WTC11 (cell line): ENCODE measurements around the gene CABCOCO1. TPM values are rescaled to one million over a fixed set of nuclear protein-coding genes. Genes with fewer than 3 reads are reported as not detected.

ENCODE experiments used
- ATAC-seq: fragments of 200-7000 bp; cut with Tn5 transposase; 2 replicates; pipeline ENCODE4 v1.10.0; 2021; ENCODE audit warnings: mild to moderate bottlenecking, moderate library complexity
- CTCF ChIA-PET: fragments of 300-600 bp; sonication (Branson Sonifier 250); formaldehyde crosslinking; loops from one replicate; lab custom pipeline; 2021; ENCODE audit warnings: antibody characterized with exemption; lab: Charles Lee
- POLR2A ChIA-PET: fragments of 350-600 bp; sonication (Branson Sonifier 250); formaldehyde crosslinking; loops from one replicate; lab custom pipeline; 2021; ENCODE audit warnings: antibody characterized with exemption; lab: Charles Lee
- DNase-seq: peaks from one replicate; pipeline ENCODE4 v3.0.0; 2021; ENCODE audit warnings: low spot score
- H3K27ac Mint-ChIP-seq: 2 replicates; pipeline ENCODE4 v1.8.0; 2021; ENCODE audit warnings: mixed read lengths
- H3K27me3 Mint-ChIP-seq: 2 replicates; pipeline ENCODE4 v1.8.0; 2021; ENCODE audit warnings: low read depth, mild to moderate bottlenecking, moderate library complexity, mixed read lengths
- H3K36me3 Mint-ChIP-seq: 2 replicates; pipeline ENCODE4 v1.8.0; 2021; ENCODE audit warnings: mixed read lengths
- H3K4me1 Mint-ChIP-seq: 2 replicates; pipeline ENCODE4 v1.8.0; 2022; ENCODE audit warnings: mixed read lengths
- H3K4me3 Mint-ChIP-seq: 2 replicates; pipeline ENCODE4 v1.8.0; 2021; ENCODE audit warnings: mild to moderate bottlenecking, moderate library complexity, mixed read lengths
- H3K9me3 Mint-ChIP-seq: 2 replicates; pipeline ENCODE4 v1.8.0; 2021; ENCODE audit warnings: mixed read lengths
- CREB1 ChIP-seq: sonication (generic); formaldehyde crosslinking; IDR thresholded peaks from 2 replicates; pipeline ENCODE4 v1.8.0; 2023; ENCODE audit warnings: mild to moderate bottlenecking, missing genetic modification reagents
- E2F4 ChIP-seq: sonication (generic); formaldehyde crosslinking; IDR thresholded peaks from 2 replicates; pipeline ENCODE4 v1.8.1; 2022; ENCODE audit warnings: low read depth, mild to moderate bottlenecking, moderate library complexity, missing genetic modification reagents, borderline replicate concordance
- ELF4 ChIP-seq: sonication (generic); formaldehyde crosslinking; IDR thresholded peaks from 2 replicates; pipeline ENCODE4 v1.8.1; 2022; ENCODE audit warnings: low read depth, mild to moderate bottlenecking, moderate library complexity, missing genetic modification reagents
- EMX1 ChIP-seq: fragments of 250-450 bp; sonication (Bioruptor Pico); IDR thresholded peaks from 2 replicates; pipeline ENCODE4 v1.8.0; 2021; ENCODE audit warnings: mild to moderate bottlenecking
- ESRRA ChIP-seq: sonication (generic); formaldehyde crosslinking; IDR thresholded peaks from 2 replicates; pipeline ENCODE4 v1.8.1; 2022; ENCODE audit warnings: mild to moderate bottlenecking, missing genetic modification reagents, borderline replicate concordance
- FOXP4 ChIP-seq: sonication (generic); formaldehyde crosslinking; IDR thresholded peaks from 2 replicates; pipeline ENCODE4 v1.8.0; 2022; ENCODE audit warnings: mild to moderate bottlenecking, missing genetic modification reagents
- GRHL2 ChIP-seq: fragments of 250-450 bp; sonication (Bioruptor Pico); IDR thresholded peaks from 2 replicates; pipeline ENCODE4 v1.8.0; 2022; ENCODE audit warnings: mild to moderate bottlenecking, moderate library complexity; ENCODE audit not compliant: insufficient replicate concordance, severe bottlenecking
- IRF1 ChIP-seq: sonication (generic); formaldehyde crosslinking; IDR thresholded peaks from 2 replicates; pipeline ENCODE4 v1.8.0; 2023; ENCODE audit warnings: missing genetic modification reagents
- JAZF1 ChIP-seq: fragments of 250-450 bp; sonication (Bioruptor Pico); IDR thresholded peaks from 2 replicates; pipeline ENCODE4 v1.9.0; 2021; ENCODE audit warnings: moderate library complexity, mild to moderate bottlenecking, inconsistent platforms
- JUN ChIP-seq: sonication (generic); formaldehyde crosslinking; IDR thresholded peaks from 2 replicates; pipeline ENCODE4 v1.8.0; 2023; ENCODE audit warnings: mild to moderate bottlenecking, missing genetic modification reagents
- KAT7 ChIP-seq: sonication (generic); formaldehyde crosslinking; IDR thresholded peaks from 2 replicates; pipeline ENCODE4 v1.8.1; 2023; ENCODE audit warnings: missing genetic modification reagents, mild to moderate bottlenecking, borderline replicate concordance
- NR3C1 ChIP-seq: sonication (generic); formaldehyde crosslinking; conservative IDR thresholded peaks from 2 replicates; pipeline ENCODE4 v1.8.1; 2023; ENCODE audit warnings: low read depth, mild to moderate bottlenecking, missing genetic modification reagents
- PRRX2 ChIP-seq: fragments of 250-450 bp; sonication (Bioruptor Pico); IDR thresholded peaks from 2 replicates; pipeline ENCODE4 v1.8.0; 2021; ENCODE audit warnings: mild to moderate bottlenecking
- SP1 ChIP-seq: sonication (generic); formaldehyde crosslinking; conservative IDR thresholded peaks from 2 replicates; pipeline ENCODE4 v1.8.1; 2022; ENCODE audit warnings: missing genetic modification reagents
- TP53 ChIP-seq: sonication (generic); formaldehyde crosslinking; IDR thresholded peaks from 2 replicates; pipeline ENCODE4 v1.8.1; 2023; ENCODE audit warnings: mild to moderate bottlenecking, missing genetic modification reagents
- ZMAT4 ChIP-seq: fragments of 250-450 bp; sonication (Bioruptor Pico); IDR thresholded peaks from 2 replicates; pipeline ENCODE4 v1.9.0; 2021; ENCODE audit warnings: mild to moderate bottlenecking
- ZNF232 ChIP-seq: sonication (generic); formaldehyde crosslinking; IDR thresholded peaks from 2 replicates; pipeline ENCODE4 v1.8.0; 2022; ENCODE audit warnings: mild to moderate bottlenecking, missing genetic modification reagents
- ZNF281 ChIP-seq: sonication (generic); formaldehyde crosslinking; IDR thresholded peaks from 2 replicates; pipeline ENCODE4 v1.8.0; 2023; ENCODE audit warnings: mild to moderate bottlenecking, missing genetic modification reagents
- ZSCAN18 ChIP-seq: fragments of 250-450 bp; sonication (Bioruptor Pico); IDR thresholded peaks from 2 replicates; pipeline ENCODE4 v2.1.2; 2022; ENCODE audit warnings: mild to moderate bottlenecking, moderate library complexity
- total RNA-seq: library from RNA; stranded (reverse); gene quantifications from 3 replicates; pipeline ENCODE4 v1.2.3, GENCODE V29; 2021

Gene CABCOCO1
- total RNA-seq, 1 experiment from 2014 or later, result not detected

GRCh38 chr10:61642150-61642571, 20.6 kb upstream of the CABCOCO1 start:
- Mint-ChIP-seq H3K36me3 (no peaks in the 10 kb centered on the region), H3K27me3 (no peaks in the 10 kb centered on the region), H3K4me3 (no peak overlapping the region), H3K4me1 (peaks cover 54% of the 10 kb centered on the region), H3K9me3 (0 out of 2 replicates have a peak, but pooled peaks cover 7% of the 10 kb centered on the region), H3K27ac (0 out of 2 replicates have a peak overlapping the region, but pooled peaks have one; percentile 29)
- no peak for TF ChIP-seq ZNF232 (CRISPR knock-in tag)
- TF ChIP-seq PRRX2 (CRISPR knock-in tag), result no peak
- TF ChIP-seq ESRRA, result no peak
- no peak for TF ChIP-seq E2F4 (CRISPR knock-in tag)
- no peak for TF ChIP-seq ZMAT4 (CRISPR knock-in tag)
- TF ChIP-seq EMX1 (CRISPR knock-in tag), result no peak
- TF ChIP-seq JUN, result no peak
- no peak for TF ChIP-seq CREB1
- TF ChIP-seq TP53 (CRISPR knock-in tag), result no peak
- no peak for TF ChIP-seq JAZF1 (CRISPR knock-in tag)
- TF ChIP-seq GRHL2 (CRISPR knock-in tag), result no peak
- no peak for TF ChIP-seq ZSCAN18
- no peak for TF ChIP-seq SP1 (CRISPR knock-in tag)
- TF ChIP-seq IRF1, result no peak
- TF ChIP-seq FOXP4 (CRISPR knock-in tag), result no peak
- TF ChIP-seq ZNF281, result no peak
- TF ChIP-seq KAT7 (CRISPR knock-in tag), result no peak
- no peak for TF ChIP-seq NR3C1 (CRISPR knock-in tag)
- TF ChIP-seq ELF4 (CRISPR knock-in tag), result no peak
- DNase-seq, result no peak
- ChIA-PET CTCF (no interaction called here), POLR2A (no interaction called here)
- ATAC-seq, result no peak
